ENCODE results near the gene SLC10A3. TPM values are rescaled to one million over a fixed set of nuclear protein-coding genes. Genes with fewer than 3 reads are reported as not detected.

SLC10A3 gene
- total and polyA plus RNA-seq, 2 of the 8 experiments (the other 6 are each of a cell fraction or from before 2014, with no cell fraction given): 6.8 to 9.5 TPM

DNA sequence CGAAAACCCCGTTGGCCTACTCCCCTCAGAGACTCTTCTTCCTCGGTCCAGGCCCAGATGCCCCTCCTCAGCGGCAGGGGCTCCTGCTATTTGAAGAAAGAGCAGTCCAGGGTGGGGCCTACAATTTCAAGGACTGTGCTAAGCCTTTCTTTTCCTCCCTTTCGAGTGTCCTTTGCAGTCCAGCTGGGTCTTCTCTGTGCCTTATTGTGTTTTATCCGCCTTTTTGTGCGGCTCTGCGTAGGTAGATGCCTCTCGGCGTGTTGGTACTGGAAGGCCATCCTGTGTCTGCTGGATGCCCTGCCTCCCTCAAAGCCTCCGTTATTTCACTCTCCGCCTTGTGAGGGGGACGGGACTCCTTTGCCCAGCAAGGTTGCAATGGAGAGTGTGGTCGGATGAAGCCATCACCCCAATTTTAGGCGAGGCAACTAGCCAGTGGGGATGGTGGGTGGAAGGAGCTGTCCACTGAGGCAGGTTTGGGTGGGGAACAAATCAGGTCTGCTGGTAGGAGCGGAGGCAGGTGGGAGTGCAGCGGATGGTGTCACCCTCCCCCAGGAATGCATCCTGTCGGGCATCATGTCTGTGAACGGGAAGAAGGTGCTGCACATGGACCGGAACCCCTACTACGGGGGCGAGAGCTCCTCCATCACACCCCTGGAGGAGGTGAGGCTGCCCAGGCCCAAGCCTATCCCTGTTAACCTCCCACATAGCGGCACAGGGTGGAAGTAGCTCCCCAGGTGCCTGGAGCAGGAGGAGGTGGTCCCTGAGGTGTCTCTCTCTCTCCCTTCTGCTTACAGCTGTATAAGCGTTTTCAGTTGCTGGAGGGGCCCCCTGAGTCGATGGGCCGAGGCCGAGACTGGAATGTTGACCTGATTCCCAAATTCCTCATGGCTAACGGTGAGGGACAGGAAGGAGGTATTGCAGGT lies 52.2 kb downstream of the SLC10A3 start (continued):
- no peak for TF ChIP-seq NANOG (IDR thresholded peaks at IDR 0.05; ENCODE audit: insufficient read depth, low read depth, low read length, poor library complexity, severe bottlenecking)

Small RNA genes within 50 kb of the gene (microRNA-seq; reads per million reads assigned to microRNA genes)
- 0 to 0.41 reads per million in 2 experiments for gene MIR6858 (ENCODE audit: borderline microRNAs expressed in 2 of 2, borderline number of aligned reads in 2 of 2, borderline replicate concordance in 1 of 2)

Small RNA genes within 50 kb of the gene (small RNA-seq; reads per million reads assigned to genes)
- gene MIR6858 (ENCODE audit: insufficient read depth): 0.51 reads per million
- gene RN7SL697P (ENCODE audit: insufficient read depth): not detected

Other genes starting within 250 kb of the SLC10A3 start
- not detected in 2 replicates for gene OPN1MW3, start 233.0 kb downstream of the SLC10A3 start, total RNA-seq (2021; fragmentation: NEBNext Ultra II Directional; extraction: Animal tissue kit (Norgen Biotek cat#: 25700))
- not detected in 2 replicates for gene OPN1MW3, start 233.0 kb downstream of the SLC10A3 start, polyA plus RNA-seq (2011; rRNA removed)
- not detected in 2 replicates for gene TEX28, start 195.5 kb downstream of the SLC10A3 start, total RNA-seq (2021; fragmentation: NEBNext Ultra II Directional; extraction: Animal tissue kit (Norgen Biotek cat#: 25700))
- gene TEX28, start 195.5 kb downstream of the SLC10A3 start, polyA plus RNA-seq (2011; rRNA removed): not detected in 2 replicates
- not detected in 2 replicates for gene TKTL1, start 194.8 kb downstream of the SLC10A3 start, total RNA-seq (2021; fragmentation: NEBNext Ultra II Directional; extraction: Animal tissue kit (Norgen Biotek cat#: 25700))
- gene TKTL1, start 194.8 kb downstream of the SLC10A3 start, polyA plus RNA-seq (2011; rRNA removed): 0.03 and 0.05 TPM in 2 replicates
- gene FLNA, start 116.0 kb downstream of the SLC10A3 start, total RNA-seq (2021; fragmentation: NEBNext Ultra II Directional; extraction: Animal tissue kit (Norgen Biotek cat#: 25700)): 925 and 957 TPM in 2 replicates
- 315 and 451 TPM in 2 replicates for gene FLNA, start 116.0 kb downstream of the SLC10A3 start, polyA plus RNA-seq (2011; rRNA removed)
- 104 and 109 TPM in 2 replicates for gene EMD, start 111.3 kb downstream of the SLC10A3 start, total RNA-seq (2021; fragmentation: NEBNext Ultra II Directional; extraction: Animal tissue kit (Norgen Biotek cat#: 25700))
- 45.5 and 128 TPM in 2 replicates for gene EMD, start 111.3 kb downstream of the SLC10A3 start, polyA plus RNA-seq (2011; rRNA removed)
- gene RPL10, start 92.3 kb downstream of the SLC10A3 start, total RNA-seq (2021; fragmentation: NEBNext Ultra II Directional; extraction: Animal tissue kit (Norgen Biotek cat#: 25700)): 2,633 and 2,739 TPM in 2 replicates
- 4,127 and 4,293 TPM in 2 replicates for gene RPL10, start 92.3 kb downstream of the SLC10A3 start, polyA plus RNA-seq (2011; rRNA removed)
- gene DNASE1L1, start 81.4 kb downstream of the SLC10A3 start, total RNA-seq (2021; fragmentation: NEBNext Ultra II Directional; extraction: Animal tissue kit (Norgen Biotek cat#: 25700)): 8.7 and 10.3 TPM in 2 replicates
- 30.0 and 30.4 TPM in 2 replicates for gene DNASE1L1, start 81.4 kb downstream of the SLC10A3 start, polyA plus RNA-seq (2011; rRNA removed)
- 23.9 and 25.3 TPM in 2 replicates for gene TAFAZZIN, start 79.1 kb downstream of the SLC10A3 start, total RNA-seq (2021; fragmentation: NEBNext Ultra II Directional; extraction: Animal tissue kit (Norgen Biotek cat#: 25700))
- gene TAFAZZIN, start 79.1 kb downstream of the SLC10A3 start, polyA plus RNA-seq (2011; rRNA removed): 28.6 and 42.8 TPM in 2 replicates
- 44.6 and 46.7 TPM in 2 replicates for gene ATP6AP1, start 62.0 kb downstream of the SLC10A3 start, total RNA-seq (2021; fragmentation: NEBNext Ultra II Directional; extraction: Animal tissue kit (Norgen Biotek cat#: 25700))
- 80.8 and 87.8 TPM in 2 replicates for gene ATP6AP1, start 62.0 kb downstream of the SLC10A3 start, polyA plus RNA-seq (2011; rRNA removed)
- gene GDI1, start 53.5 kb downstream of the SLC10A3 start, total RNA-seq (2021; fragmentation: NEBNext Ultra II Directional; extraction: Animal tissue kit (Norgen Biotek cat#: 25700)): 83.1 and 85.8 TPM in 2 replicates
- gene GDI1, start 53.5 kb downstream of the SLC10A3 start, polyA plus RNA-seq (2011; rRNA removed): 136 and 186 TPM in 2 replicates
- gene FAM50A, start 46.5 kb downstream of the SLC10A3 start, total RNA-seq (2021; fragmentation: NEBNext Ultra II Directional; extraction: Animal tissue kit (Norgen Biotek cat#: 25700)): 48.7 and 51.7 TPM in 2 replicates
- 30.7 and 37.2 TPM in 2 replicates for gene FAM50A, start 46.5 kb downstream of the SLC10A3 start, polyA plus RNA-seq (2011; rRNA removed)
- gene PLXNA3, start 32.3 kb downstream of the SLC10A3 start, total RNA-seq (2021; fragmentation: NEBNext Ultra II Directional; extraction: Animal tissue kit (Norgen Biotek cat#: 25700)): 18.2 and 23.5 TPM in 2 replicates
- gene PLXNA3, start 32.3 kb downstream of the SLC10A3 start, polyA plus RNA-seq (2011; rRNA removed): 10.7 and 23.5 TPM in 2 replicates
- 44.2 and 44.5 TPM in 2 replicates for gene LAGE3, start 11.3 kb downstream of the SLC10A3 start, total RNA-seq (2021; fragmentation: NEBNext Ultra II Directional; extraction: Animal tissue kit (Norgen Biotek cat#: 25700))
- 102 and 110 TPM in 2 replicates for gene LAGE3, start 11.3 kb downstream of the SLC10A3 start, polyA plus RNA-seq (2011; rRNA removed)
- 31.7 and 34.2 TPM in 2 replicates for gene UBL4A, start 4.0 kb downstream of the SLC10A3 start, total RNA-seq (2021; fragmentation: NEBNext Ultra II Directional; extraction: Animal tissue kit (Norgen Biotek cat#: 25700))
- 23.1 and 31.0 TPM in 2 replicates for gene UBL4A, start 4.0 kb downstream of the SLC10A3 start, polyA plus RNA-seq (2011; rRNA removed)
- 16.2 and 21.7 TPM in 2 replicates for gene FAM3A, start 25.6 kb upstream of the SLC10A3 start, total RNA-seq (2021; fragmentation: NEBNext Ultra II Directional; extraction: Animal tissue kit (Norgen Biotek cat#: 25700))
- gene FAM3A, start 25.6 kb upstream of the SLC10A3 start, polyA plus RNA-seq (2011; rRNA removed): 18.6 and 28.1 TPM in 2 replicates
- gene G6PD, start 56.2 kb upstream of the SLC10A3 start, total RNA-seq (2021; fragmentation: NEBNext Ultra II Directional; extraction: Animal tissue kit (Norgen Biotek cat#: 25700)): 55.1 and 61.7 TPM in 2 replicates
- gene G6PD, start 56.2 kb upstream of the SLC10A3 start, polyA plus RNA-seq (2011; rRNA removed): 47.3 and 88.4 TPM in 2 replicates
- 18.1 and 18.7 TPM in 2 replicates for gene IKBKG, start 57.0 kb upstream of the SLC10A3 start, total RNA-seq (2021; fragmentation: NEBNext Ultra II Directional; extraction: Animal tissue kit (Norgen Biotek cat#: 25700))
- 17.5 and 33.3 TPM in 2 replicates for gene IKBKG, start 57.0 kb upstream of the SLC10A3 start, polyA plus RNA-seq (2011; rRNA removed)
- not detected in 2 replicates for gene CTAG1A, start 94.5 kb upstream of the SLC10A3 start, total RNA-seq (2021; fragmentation: NEBNext Ultra II Directional; extraction: Animal tissue kit (Norgen Biotek cat#: 25700))
- not detected in 2 replicates for gene CTAG1A, start 94.5 kb upstream of the SLC10A3 start, polyA plus RNA-seq (2011; rRNA removed)
- not detected in 2 replicates for gene CTAG1B, start 128.7 kb upstream of the SLC10A3 start, total RNA-seq (2021; fragmentation: NEBNext Ultra II Directional; extraction: Animal tissue kit (Norgen Biotek cat#: 25700))
- not detected in 2 replicates for gene CTAG1B, start 128.7 kb upstream of the SLC10A3 start, polyA plus RNA-seq (2011; rRNA removed)
- not detected in 2 replicates for gene CTAG2, start 162.9 kb upstream of the SLC10A3 start, total RNA-seq (2021; fragmentation: NEBNext Ultra II Directional; extraction: Animal tissue kit (Norgen Biotek cat#: 25700))
- gene CTAG2, start 162.9 kb upstream of the SLC10A3 start, polyA plus RNA-seq (2011; rRNA removed): not detected in 2 replicates

Measured in H1 (cell line).